Measurements from ENCODE around the gene SRPX.

The SRPX gene

DNA sequence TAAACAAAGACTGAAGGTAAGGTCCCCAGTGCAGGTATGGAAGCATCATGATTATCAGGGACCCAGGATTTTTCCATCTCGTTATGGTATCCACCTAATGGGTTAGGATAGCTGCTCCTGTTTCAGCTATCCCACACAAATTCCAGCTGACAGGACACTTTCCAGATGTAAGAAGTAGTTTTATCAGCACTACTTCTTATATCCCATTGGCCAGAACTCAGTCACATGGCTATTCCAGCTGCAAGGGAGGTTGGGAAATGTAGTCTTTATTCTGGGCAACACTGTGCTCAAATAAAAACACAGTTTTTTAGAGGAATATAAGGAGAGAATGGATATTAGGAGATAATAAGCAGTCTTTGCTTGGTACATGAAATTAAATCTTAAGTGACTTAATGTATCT, 96.7 kb downstream of the SRPX start:
- DNase-seq (ENCODE audit: low read depth): no peak
- TF ChIP-seq CTCF (IDR thresholded peaks at IDR 0.05; ENCODE audit: insufficient read depth, low read depth, low read length, missing control alignments): no peak
- H3K4me3 ChIP-seq (ENCODE audit: low read depth, low read length): no peak overlapping the region

GRCh38 chrX:38117485-38117884, 103.2 kb downstream of the SRPX start:
- peak; percentile 43 for DNase-seq (ENCODE audit: low read depth)
- TF ChIP-seq CTCF (IDR thresholded peaks at IDR 0.05; ENCODE audit: insufficient read depth, low read depth, low read length, missing control alignments): no peak
- H3K4me3 ChIP-seq (ENCODE audit: low read depth, low read length): no peak overlapping the region

DNA sequence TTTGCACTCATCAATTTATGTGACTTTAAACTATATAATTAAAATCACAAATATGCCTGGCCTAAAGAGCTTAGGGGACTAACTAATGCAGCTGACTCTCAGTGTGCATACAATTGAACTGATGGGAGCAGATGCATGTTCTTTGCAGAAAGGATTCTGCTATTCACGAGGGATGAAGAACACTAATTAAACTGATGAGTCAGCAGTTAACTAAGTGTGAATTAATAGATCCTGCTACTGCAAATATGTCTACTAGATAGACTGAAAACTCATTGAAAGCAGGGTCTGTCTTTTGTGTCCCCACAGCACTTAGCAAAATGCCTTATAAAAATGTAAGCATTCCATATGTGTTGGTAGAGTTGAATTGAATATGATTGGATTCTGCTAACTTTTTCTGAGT, 104.0 kb downstream of the SRPX start:
- H3K4me3 ChIP-seq (ENCODE audit: low read depth, low read length): no peak overlapping the region
- no peak for DNase-seq (ENCODE audit: low read depth)
- no peak for TF ChIP-seq CTCF (IDR thresholded peaks at IDR 0.05; ENCODE audit: insufficient read depth, low read depth, low read length, missing control alignments)

- no peak overlapping the region for H3K4me3 ChIP-seq (ENCODE audit: low read depth, low read length)
- TF ChIP-seq CTCF (IDR thresholded peaks at IDR 0.05; ENCODE audit: insufficient read depth, low read depth, low read length, missing control alignments): no peak
- no peak for DNase-seq (ENCODE audit: low read depth)
Measured at GRCh38 chrX:38112566-38112965, 108.1 kb downstream of the SRPX start.

GRCh38 chrX:38111196-38111595, 109.5 kb downstream of the SRPX start:
- no peak for DNase-seq (ENCODE audit: low read depth)
- H3K4me3 ChIP-seq (ENCODE audit: low read depth, low read length): no peak overlapping the region
- TF ChIP-seq CTCF (IDR thresholded peaks at IDR 0.05; ENCODE audit: insufficient read depth, low read depth, low read length, missing control alignments): no peak

- DNase-seq (ENCODE audit: low read depth): no peak
- no peak for TF ChIP-seq CTCF (IDR thresholded peaks at IDR 0.05; ENCODE audit: insufficient read depth, low read depth, low read length, missing control alignments)
- H3K4me3 ChIP-seq (ENCODE audit: low read depth, low read length): no peak overlapping the region
Measured at GRCh38 chrX:38110231-38110630, 110.4 kb downstream of the SRPX start.

- TF ChIP-seq CTCF (IDR thresholded peaks at IDR 0.05; ENCODE audit: insufficient read depth, low read depth, low read length, missing control alignments): no peak
- DNase-seq (ENCODE audit: low read depth): no peak
- H3K4me3 ChIP-seq (ENCODE audit: low read depth, low read length): no peak overlapping the region
Measured at GRCh38 chrX:38109042-38109898, 111.4 kb downstream of the SRPX start.
